Measurements from ENCODE around the gene SPAG4.
A peak's percentile ranks its signal among the peaks of the same experiment; 100 is the strongest.

The SPAG4 gene

GRCh38 chr20:35636095-35636494, 20.5 kb downstream of the SPAG4 start:
- ChIA-PET CTCF (interaction anchor here (0.5 to 3.2 kb wide), 2 partner anchors 16 to 57 kb away, joined by 4 to 16 read pairs; no protein-coding TSS in a partner anchor), POLR2A (interaction anchor here (0.6 to 0.8 kb wide), 2 partner anchors 20 to 960 kb away, joined by 3 read pairs; partner anchors contain the start of gene SPAG4)
- Histone ChIP-seq H3K36me3 (ENCODE audit: control insufficient read depth in 2 of 2, insufficient read depth in 1 of 2, low read length in 2 of 2) (peaks cover 0 to 18% of the 10 kb centered on the region in 2 experiments; a peak in 1 of 3 replicates), H3K27ac (ENCODE audit: extremely low read depth, low read depth, low read length) (no peak overlapping the region; the same call in 1 of the 2 replicates), H3K4me3 (ENCODE audit: low read depth, low read length) (no peak overlapping the region), H3K9me3 (ENCODE audit: control insufficient read depth, insufficient read depth, low read depth, low read length) (no peaks in the 10 kb centered on the region), H3K4me1 (ENCODE audit: control insufficient read depth, insufficient read depth, low read length) (no peaks in the 10 kb centered on the region)
- TF ChIP-seq ZNF510 (tag by site-specific recombination; IDR thresholded peaks at IDR 0.05; ENCODE audit: insufficient replicate concordance): no peak
- TF ChIP-seq FEZF1 (tag by site-specific recombination; IDR thresholded peaks at IDR 0.05): peak; percentile 20; the same call in 1 of the 2 replicates

DNA sequence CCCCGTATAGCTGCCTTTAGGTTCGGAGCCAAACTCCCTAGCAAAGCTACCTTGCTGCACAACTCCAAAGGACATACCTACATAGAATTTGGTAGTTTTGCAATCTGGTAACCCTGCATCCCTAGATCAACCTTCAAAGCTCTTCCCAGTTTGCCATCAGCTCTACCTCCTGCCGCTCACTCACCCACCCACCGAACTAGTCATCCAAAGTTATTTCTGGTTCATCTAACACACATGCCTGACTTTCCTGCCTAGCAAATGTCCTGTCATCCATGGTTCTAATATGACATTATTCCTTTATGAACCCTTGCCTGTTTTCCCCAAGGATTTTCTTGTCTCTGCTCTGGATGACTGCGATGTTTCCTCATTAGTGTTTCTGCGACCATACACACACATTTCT, 21.6 kb downstream of the SPAG4 start:
- ChIA-PET CTCF (interaction anchor here (3.2 kb wide), 1 partner anchor 18 kb away, joined by 16 read pairs; no protein-coding TSS in a partner anchor), POLR2A (interaction anchor here (0.5 kb wide), 2 partner anchors 55 to 851 kb away, joined by 3 read pairs; no protein-coding TSS in a partner anchor)
- no peak for TF ChIP-seq ZXDB (tag by site-specific recombination; IDR thresholded peaks at IDR 0.05)
- Histone ChIP-seq H3K4me1 (ENCODE audit: control insufficient read depth, insufficient read depth, low read length) (no peaks in the 10 kb centered on the region), H3K9me3 (ENCODE audit: control insufficient read depth, insufficient read depth, low read depth, low read length) (no peaks in the 10 kb centered on the region), H3K36me3 (ENCODE audit: control insufficient read depth in 2 of 2, insufficient read depth in 1 of 2, low read length in 2 of 2) (peaks cover 0 to 6% of the 10 kb centered on the region in 2 experiments; a peak in 1 of 3 replicates), H3K27ac (ENCODE audit: extremely low read depth, low read depth, low read length) (no peak overlapping the region), H3K4me3 (ENCODE audit: low read depth, low read length) (no peak overlapping the region)

- CTCF ChIA-PET: interaction anchor here (0.6 to 3.2 kb wide), 2 partner anchors 16 to 19 kb away, joined by 3 to 16 read pairs; no protein-coding TSS in a partner anchor
Observed at GRCh38 chr20:35638751-35639150, 23.1 kb downstream of the SPAG4 start.

DNA sequence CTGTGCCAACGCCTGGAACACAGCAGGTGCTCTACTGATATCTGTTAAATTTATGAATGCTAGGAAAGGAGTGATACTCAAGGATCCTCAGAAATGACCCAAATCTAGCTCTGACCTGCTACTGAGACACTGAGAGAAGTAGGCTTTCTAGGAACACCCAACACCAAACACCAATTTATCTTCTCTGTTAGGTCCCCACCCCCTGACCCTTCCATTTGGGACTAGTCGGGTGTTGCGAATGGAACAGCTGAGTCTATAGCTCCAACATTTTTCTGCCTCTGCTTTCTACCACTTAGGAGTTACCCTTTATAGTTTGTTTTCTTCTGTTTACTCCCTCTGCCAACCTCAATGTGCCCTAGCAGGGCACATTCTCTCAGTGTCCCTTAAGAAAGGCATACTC, 25.1 kb downstream of the SPAG4 start:
- ChIA-PET CTCF (no interaction called here), POLR2A (interaction anchor here (1.2 kb wide), 1 partner anchor 21 kb away, joined by 5 read pairs; no protein-coding TSS in a partner anchor)
- TF ChIP-seq ZFHX2 (tag by site-specific recombination; conservative IDR thresholded peaks at IDR 0.05) (no peak), ZNF155 (tag by site-specific recombination; IDR thresholded peaks at IDR 0.05) (no peak), BCL6B (tag by site-specific recombination; IDR thresholded peaks at IDR 0.05) (no peak)
- TF ChIP-seq, protein P1, sequence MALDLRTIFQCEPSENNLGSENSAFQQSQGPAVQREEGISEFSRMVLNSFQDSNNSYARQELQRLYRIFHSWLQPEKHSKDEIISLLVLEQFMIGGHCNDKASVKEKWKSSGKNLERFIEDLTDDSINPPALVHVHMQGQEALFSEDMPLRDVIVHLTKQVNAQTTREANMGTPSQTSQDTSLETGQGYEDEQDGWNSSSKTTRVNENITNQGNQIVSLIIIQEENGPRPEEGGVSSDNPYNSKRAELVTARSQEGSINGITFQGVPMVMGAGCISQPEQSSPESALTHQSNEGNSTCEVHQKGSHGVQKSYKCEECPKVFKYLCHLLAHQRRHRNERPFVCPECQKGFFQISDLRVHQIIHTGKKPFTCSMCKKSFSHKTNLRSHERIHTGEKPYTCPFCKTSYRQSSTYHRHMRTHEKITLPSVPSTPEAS (tag by site-specific recombination; IDR thresholded peaks at IDR 0.05): no peak
- TF ChIP-seq, protein P2, sequence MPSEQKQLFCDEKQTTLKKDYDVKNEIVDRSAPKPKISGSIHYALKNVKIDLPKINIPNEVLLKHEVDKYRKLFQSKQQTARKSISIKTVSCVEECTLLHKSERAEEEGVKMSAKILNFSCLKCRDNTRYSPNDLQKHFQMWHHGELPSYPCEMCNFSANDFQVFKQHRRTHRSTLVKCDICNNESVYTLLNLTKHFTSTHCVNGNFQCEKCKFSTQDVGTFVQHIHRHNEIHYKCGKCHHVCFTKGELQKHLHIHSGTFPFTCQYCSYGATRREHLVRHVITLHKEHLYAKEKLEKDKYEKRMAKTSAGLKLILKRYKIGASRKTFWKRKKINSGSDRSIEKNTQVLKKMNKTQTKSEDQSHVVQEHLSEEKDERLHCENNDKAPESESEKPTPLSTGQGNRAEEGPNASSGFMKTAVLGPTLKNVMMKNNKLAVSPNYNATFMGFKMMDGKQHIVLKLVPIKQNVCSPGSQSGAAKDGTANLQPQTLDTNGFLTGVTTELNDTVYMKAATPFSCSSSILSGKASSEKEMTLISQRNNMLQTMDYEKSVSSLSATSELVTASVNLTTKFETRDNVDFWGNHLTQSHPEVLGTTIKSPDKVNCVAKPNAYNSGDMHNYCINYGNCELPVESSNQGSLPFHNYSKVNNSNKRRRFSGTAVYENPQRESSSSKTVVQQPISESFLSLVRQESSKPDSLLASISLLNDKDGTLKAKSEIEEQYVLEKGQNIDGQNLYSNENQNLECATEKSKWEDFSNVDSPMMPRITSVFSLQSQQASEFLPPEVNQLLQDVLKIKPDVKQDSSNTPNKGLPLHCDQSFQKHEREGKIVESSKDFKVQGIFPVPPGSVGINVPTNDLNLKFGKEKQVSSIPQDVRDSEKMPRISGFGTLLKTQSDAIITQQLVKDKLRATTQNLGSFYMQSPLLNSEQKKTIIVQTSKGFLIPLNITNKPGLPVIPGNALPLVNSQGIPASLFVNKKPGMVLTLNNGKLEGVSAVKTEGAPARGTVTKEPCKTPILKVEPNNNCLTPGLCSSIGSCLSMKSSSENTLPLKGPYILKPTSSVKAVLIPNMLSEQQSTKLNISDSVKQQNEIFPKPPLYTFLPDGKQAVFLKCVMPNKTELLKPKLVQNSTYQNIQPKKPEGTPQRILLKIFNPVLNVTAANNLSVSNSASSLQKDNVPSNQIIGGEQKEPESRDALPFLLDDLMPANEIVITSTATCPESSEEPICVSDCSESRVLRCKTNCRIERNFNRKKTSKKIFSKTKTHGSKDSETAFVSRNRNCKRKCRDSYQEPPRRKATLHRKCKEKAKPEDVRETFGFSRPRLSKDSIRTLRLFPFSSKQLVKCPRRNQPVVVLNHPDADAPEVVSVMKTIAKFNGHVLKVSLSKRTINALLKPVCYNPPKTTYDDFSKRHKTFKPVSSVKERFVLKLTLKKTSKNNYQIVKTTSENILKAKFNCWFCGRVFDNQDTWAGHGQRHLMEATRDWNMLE (tag by site-specific recombination; conservative IDR thresholded peaks at IDR 0.05; ENCODE audit: low read depth): no peak
- no peaks in the 10 kb centered on the region; a peak in 1 of 3 replicates for H3K36me3 ChIP-seq (ENCODE audit: control insufficient read depth in 2 of 2, insufficient read depth in 1 of 2, low read length in 2 of 2)
- no peak overlapping the region for H3K4me3 ChIP-seq (ENCODE audit: low read depth, low read length)
- no peak overlapping the region for H3K27ac ChIP-seq (ENCODE audit: extremely low read depth, low read depth, low read length)
- no peaks in the 10 kb centered on the region for H3K4me1 ChIP-seq (ENCODE audit: control insufficient read depth, insufficient read depth, low read length)
- H3K9me3 ChIP-seq (ENCODE audit: control insufficient read depth, insufficient read depth, low read depth, low read length): no peaks in the 10 kb centered on the region

More at GRCh38 chr20:35638751-35639150, 23.1 kb downstream of the SPAG4 start:
- Histone ChIP-seq H3K9me3 (ENCODE audit: control insufficient read depth, insufficient read depth, low read depth, low read length) (no peaks in the 10 kb centered on the region), H3K36me3 (ENCODE audit: control insufficient read depth in 2 of 2, insufficient read depth in 1 of 2, low read length in 2 of 2) (no peaks in the 10 kb centered on the region), H3K4me3 (ENCODE audit: low read depth, low read length) (no peak overlapping the region), H3K4me1 (ENCODE audit: control insufficient read depth, insufficient read depth, low read length) (no peaks in the 10 kb centered on the region), H3K27ac (ENCODE audit: extremely low read depth, low read depth, low read length) (no peak overlapping the region)
- POLR2A ChIA-PET: no interaction called here
- TF ChIP-seq ZNF146 (tag by site-specific recombination; IDR thresholded peaks at IDR 0.05) (no peak), ZNF202 (tag by site-specific recombination; IDR thresholded peaks at IDR 0.05; ENCODE audit: borderline replicate concordance) (no peak)
- TF ChIP-seq, protein P3, sequence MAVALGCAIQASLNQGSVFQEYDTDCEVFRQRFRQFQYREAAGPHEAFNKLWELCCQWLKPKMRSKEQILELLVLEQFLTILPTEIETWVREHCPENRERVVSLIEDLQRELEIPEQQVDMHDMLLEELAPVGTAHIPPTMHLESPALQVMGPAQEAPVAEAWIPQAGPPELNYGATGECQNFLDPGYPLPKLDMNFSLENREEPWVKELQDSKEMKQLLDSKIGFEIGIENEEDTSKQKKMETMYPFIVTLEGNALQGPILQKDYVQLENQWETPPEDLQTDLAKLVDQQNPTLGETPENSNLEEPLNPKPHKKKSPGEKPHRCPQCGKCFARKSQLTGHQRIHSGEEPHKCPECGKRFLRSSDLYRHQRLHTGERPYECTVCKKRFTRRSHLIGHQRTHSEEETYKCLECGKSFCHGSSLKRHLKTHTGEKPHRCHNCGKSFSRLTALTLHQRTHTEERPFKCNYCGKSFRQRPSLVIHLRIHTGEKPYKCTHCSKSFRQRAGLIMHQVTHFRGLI (tag by site-specific recombination; IDR thresholded peaks at IDR 0.05): no peak
